Amniotic epithelial cell (primary cell): ENCODE results near the gene HGFAC.
A peak's percentile ranks its signal among the peaks of the same experiment; 100 is the strongest.
"Not testable (repeated sequence)": the region's sequence is repeated elsewhere in the genome, so short reads cannot be mapped to it uniquely, and the experiment has no call there.

ENCODE experiments used
- DNase-seq: peaks from one replicate; pipeline ENCODE4 v3.0.0-alpha.2; 2010; ENCODE audit warnings: low read depth

The HGFAC gene

DNA sequence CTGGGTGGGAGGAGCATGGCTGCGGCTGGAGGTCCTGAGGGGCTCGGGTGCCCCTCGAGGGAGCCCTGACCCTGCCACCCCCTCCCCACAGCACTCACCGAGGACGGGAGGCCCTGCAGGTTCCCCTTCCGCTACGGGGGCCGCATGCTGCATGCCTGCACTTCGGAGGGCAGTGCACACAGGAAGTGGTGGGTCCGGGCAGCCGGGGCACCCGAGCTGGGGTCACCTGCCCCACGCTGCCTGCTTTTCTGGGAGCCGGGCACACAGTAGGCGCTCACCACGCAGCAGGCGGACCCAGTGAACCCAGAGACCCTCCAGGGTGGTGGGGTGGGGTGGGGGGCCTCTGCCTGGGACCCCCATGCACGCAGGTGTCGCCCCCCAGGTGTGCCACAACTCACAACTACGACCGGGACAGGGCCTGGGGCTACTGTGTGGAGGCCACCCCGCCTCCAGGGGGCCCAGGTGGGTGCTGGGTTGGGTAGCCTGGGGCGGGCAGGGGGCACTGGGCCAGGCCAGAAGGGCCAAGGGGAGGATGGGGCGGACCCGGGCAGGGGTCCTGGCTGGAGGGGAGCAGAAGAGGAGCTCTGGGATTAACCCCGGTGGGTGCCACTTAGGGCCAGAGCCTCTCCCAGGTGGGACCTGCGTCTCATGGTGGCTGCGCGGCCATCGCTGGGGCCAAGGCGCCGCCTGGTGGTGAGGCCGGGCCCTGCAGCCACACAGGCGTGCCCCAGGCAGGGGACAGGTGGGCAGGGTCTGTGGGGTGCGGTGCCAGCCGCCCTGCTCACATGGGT is 1.4 kb downstream of the HGFAC start:
- no peak for DNase-seq

GRCh38 chr4:3443750-3444309 is 2.1 kb downstream of the HGFAC start:
- no peak for DNase-seq

DNA sequence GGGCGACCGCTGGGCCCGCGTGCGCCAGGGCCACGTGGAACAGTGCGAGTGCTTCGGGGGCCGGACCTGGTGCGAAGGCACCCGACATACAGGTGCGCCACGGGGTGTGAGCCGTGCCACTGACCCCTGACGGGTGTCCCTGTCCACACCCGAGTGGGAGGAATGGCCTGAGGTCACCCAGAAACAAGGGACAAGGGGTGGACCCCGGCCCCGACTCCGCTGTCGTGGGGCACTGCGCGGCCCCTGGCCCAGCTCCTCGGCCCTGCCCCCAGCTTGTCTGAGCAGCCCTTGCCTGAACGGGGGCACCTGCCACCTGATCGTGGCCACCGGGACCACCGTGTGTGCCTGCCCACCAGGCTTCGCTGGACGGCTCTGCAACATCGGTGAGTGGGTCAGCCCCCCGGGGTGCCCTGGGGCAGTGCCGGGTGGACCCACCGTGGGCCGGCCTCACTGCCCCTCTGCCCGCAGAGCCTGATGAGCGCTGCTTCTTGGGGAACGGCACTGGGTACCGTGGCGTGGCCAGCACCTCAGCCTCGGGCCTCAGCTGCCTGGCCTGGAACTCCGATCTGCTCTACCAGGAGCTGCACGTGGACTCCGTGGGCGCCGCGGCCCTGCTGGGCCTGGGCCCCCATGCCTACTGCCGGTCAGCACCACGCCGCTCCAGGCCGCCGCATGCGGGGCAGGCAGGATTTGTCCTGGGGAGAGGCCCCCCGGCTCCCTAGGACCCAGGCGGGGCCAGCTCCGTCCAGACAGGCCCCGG is 2.8 kb downstream of the HGFAC start:
- no peak for DNase-seq

DNA sequence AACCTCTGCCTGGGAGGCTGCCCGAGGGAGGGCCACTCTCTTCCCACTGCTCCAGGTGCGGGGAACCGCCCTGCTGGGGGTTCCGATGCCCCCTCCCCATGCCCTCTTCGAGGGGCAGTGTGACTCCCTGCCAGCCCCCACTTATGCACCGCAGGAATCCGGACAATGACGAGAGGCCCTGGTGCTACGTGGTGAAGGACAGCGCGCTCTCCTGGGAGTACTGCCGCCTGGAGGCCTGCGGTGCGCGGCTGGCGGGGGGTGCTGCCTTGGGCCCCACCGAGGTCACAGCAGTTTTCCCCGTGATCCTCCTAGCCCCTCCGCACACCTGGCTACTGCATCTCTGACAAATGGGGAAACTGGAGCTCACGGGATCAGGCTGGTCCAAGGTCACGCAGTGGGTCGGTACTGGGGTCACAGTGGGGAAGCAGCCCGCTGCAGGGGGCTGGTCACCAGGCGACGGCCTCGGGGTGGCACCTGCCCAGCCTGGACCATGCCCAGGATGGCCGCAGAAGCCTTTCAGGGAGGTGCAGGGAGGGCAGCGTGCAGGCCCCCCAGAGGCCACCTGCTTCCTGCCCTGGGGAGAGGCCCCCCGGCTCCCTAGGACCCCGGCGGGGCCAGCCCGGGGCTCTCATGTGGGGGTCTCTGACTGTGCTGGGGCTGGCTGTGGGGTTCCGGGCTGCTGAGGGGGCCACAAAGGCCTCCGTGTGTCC is 3.5 kb downstream of the HGFAC start:
- no peak for DNase-seq

DNA sequence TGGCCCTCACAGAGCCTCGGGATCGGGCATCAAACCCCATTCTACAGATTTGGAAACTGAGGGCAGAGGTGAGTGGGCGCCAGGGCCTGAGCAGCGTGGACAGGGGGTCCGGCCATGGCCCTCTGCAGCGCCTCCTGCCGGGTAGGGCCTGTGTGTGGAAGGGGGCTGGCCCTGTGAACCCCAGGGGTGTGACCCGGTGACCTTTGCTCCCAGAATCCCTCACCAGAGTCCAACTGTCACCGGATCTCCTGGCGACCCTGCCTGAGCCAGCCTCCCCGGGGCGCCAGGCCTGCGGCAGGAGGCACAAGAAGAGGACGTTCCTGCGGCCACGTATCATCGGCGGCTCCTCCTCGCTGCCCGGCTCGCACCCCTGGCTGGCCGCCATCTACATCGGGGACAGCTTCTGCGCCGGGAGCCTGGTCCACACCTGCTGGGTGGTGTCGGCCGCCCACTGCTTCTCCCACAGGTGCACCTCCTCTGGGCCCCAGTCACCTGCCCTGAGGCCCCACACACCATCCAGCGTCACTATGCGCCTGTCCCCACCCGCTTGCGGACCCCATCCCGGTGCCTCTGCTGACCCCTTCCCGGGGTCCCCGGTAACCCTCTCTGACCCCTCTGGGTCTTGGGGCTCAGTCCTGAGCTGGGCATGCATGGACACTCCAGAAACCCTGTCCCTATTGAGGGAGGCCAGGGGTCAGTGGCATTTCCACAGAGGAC is 4.2 kb downstream of the HGFAC start:
- DNase-seq: no peak

DNA sequence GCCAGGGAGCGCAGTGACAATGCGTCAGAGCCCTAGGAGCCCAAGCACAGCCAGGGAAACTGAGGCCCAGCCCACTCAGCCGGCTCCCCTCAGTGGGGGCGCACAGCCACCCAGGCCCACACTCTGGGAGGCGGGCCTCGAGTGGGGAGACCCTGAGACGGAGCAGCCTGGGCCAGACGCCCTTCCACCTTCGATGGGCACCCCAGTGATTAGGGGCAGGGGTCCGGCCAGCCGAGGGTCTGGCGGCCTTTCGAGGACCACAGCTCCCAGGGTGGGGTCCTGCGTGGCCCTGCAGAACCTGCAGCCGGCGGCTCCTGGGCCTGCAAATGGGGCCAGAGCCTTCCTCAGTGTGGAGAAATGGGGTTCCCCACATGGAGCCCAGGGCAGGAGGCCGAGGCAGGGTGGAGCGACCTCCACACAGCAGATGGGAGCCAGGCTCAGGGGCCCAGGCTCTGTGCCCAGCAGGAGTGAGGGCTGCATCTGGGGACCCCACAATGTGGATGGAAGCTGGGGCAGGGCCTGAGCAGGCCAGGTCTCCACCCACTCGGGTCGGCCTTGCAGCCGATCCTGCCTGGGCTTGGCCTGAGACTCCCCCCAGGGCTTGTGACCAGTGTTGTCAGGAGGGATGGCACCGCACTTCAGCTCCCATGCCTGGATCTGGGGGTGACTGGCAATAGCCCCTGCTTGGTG is 5.0 kb downstream of the HGFAC start:
- DNase-seq: no peak

- DNase-seq: no peak
These were observed 5.9 kb downstream of the HGFAC start for GRCh38 chr4:3447431-3448395.

DNA sequence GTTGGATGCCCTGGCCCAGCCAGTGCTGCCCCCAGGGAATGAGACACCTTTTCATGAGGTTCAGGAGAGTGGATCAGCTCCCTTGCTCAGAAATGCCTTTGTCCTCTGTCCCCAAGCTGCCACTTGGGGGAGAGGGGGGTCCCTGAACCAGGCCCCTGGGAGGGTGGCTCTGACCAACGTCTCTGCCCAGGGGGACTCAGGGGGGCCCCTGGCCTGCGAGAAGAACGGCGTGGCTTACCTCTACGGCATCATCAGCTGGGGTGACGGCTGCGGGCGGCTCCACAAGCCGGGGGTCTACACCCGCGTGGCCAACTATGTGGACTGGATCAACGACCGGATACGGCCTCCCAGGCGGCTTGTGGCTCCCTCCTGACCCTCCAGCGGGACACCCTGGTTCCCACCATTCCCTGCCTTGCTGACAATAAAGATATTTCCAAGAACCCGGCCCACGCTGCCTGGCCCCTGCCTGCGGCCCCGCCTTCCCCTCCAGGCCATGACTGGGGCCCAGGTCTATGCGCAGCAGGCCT is 7.3 kb downstream of the HGFAC start:
- DNase-seq: no peak

GRCh38 chr4:3449574-3450534 is 8.1 kb downstream of the HGFAC start:
- no peak for DNase-seq

GRCh38 chr4:3450643-3451042 is 8.9 kb downstream of the HGFAC start:
- DNase-seq: no peak

DNA sequence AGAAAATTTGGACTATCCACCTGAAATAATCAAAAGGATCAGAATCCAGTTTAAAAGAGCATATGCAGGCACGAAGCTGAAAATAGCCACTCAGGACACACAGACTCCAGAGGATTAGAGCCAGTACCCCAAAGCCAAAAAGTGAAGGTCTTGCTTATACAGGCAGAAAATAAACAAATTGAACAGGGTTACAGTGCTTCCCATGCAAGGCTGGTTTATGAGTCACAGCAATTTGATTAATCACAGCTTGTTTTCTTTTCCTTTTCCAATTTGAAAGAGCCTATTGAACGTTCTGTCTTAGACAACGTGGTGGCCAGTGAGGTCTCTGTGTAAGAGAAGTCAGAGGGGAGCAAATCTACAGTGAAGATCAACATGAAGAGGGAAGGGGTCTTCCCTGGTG is 10.2 kb downstream of the HGFAC start:
- DNase-seq: peak; percentile 12

- DNase-seq: no peak
These were observed 10.6 kb downstream of the HGFAC start for GRCh38 chr4:3452376-3452775.

DNA sequence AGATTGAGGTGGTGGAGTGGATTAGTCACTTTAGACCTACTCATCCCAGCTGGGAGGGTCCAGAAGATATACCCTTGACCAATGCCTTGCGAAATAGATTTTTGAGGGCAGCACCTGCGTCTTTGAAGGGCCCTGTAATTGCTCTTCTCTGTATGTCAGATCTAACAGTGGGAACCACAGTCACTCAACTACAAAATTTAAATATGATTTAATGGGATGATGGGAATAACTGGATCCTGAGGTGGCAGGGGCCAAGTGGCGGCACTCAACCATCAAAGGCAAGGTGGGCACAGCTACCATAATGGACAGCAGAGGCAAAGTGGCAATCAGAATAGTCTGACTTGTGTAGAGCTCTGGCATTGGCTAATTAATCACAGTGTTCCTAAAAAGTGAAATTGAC is 13.8 kb downstream of the HGFAC start:
- not testable (repeated sequence) for DNase-seq

GRCh38 chr4:3458371-3458770 is 16.6 kb downstream of the HGFAC start:
- DNase-seq: no peak

GRCh38 chr4:3459156-3459555 is 17.4 kb downstream of the HGFAC start:
- not testable (repeated sequence) for DNase-seq

- DNase-seq: no peak
These were observed 19.2 kb downstream of the HGFAC start for GRCh38 chr4:3460926-3461325.

GRCh38 chr4:3461515-3462291 is 19.9 kb downstream of the HGFAC start:
- peak; percentile 51 for DNase-seq

DNA sequence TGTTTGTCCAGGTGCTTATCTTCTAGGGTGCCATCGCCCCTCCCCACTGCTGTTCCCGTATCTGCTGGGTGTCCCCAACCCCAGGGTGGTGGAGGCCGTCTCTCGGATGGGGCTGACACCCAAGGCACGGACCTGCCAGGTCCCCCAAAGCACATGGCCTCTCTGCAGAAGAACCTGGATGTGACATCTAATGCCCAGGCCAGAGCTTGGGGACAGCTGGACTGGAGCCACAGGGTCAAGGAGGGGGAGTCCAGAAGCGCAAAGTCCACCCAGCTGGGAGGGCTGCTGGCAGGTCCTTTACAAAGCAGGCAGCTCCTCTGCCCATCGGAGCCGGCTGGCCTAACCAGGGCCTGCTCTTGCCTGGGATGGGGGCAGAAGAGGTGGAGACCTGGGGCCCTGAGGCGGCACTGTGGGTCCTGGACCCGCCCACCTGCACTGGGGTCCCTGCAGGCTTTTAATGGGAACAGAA is 20.6 kb downstream of the HGFAC start:
- DNase-seq: no peak
